ENCODE results near the gene THADA.

THADA gene

DNA sequence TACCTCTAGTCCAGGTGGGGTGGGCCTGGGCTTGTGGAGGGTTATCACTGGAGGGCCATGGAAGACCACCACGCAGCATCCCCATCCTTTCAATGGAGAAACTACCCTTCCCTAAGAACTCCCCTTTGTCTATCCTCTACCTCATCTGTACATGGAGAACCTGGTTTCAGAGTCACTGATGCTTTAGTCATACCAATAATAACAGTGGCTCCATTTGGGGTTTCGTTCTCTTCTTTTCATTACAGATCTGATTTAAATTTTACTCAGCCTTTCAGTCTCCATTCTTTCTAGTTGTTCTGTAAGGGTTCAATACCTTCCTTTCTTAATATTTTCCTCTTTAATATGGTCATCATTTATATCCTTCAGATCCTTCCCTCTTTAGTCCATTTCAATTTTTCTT lies 314.8 kb downstream of the THADA start:
- no peak for DNase-seq (ENCODE audit: low read depth)

DNA sequence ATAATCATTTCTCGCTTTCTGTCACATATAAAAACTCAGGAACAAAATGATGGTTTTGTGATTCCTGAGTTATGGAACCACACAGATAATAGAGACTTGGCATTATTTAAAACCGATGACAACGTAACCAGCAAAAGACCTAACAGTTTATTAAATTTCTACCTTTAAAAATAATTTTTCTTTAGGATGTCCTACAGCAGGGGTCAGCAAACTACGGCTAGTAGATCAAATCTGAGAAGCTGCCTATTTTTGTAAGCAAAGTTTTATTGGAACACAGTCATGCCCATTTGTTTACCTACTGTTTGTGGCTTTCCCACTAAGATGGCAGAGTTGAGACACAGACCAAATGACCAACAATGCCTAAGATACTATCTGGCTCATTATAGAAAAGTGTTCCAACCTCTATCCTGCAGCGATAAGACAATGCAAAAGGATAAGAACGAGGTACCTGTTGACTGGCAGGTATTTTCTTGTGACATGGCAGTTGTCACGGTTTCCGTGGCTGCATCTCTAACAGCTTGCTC lies 316.5 kb downstream of the THADA start:
- H3K4me3 ChIP-seq (ENCODE audit: control insufficient read depth, low read depth, low read length) = no peak overlapping the region
- TF ChIP-seq, protein P1, sequence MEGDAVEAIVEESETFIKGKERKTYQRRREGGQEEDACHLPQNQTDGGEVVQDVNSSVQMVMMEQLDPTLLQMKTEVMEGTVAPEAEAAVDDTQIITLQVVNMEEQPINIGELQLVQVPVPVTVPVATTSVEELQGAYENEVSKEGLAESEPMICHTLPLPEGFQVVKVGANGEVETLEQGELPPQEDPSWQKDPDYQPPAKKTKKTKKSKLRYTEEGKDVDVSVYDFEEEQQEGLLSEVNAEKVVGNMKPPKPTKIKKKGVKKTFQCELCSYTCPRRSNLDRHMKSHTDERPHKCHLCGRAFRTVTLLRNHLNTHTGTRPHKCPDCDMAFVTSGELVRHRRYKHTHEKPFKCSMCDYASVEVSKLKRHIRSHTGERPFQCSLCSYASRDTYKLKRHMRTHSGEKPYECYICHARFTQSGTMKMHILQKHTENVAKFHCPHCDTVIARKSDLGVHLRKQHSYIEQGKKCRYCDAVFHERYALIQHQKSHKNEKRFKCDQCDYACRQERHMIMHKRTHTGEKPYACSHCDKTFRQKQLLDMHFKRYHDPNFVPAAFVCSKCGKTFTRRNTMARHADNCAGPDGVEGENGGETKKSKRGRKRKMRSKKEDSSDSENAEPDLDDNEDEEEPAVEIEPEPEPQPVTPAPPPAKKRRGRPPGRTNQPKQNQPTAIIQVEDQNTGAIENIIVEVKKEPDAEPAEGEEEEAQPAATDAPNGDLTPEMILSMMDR (conservative IDR thresholded peaks at IDR 0.05; ENCODE audit: control insufficient read depth, insufficient read depth, low read depth, low read length) = no peak
- no peak for DNase-seq (ENCODE audit: low read depth)

More for the DNA sequence above, 314.8 kb downstream of the THADA start:
- H3K4me3 ChIP-seq (ENCODE audit: control insufficient read depth, low read depth, low read length) = no peak overlapping the region
- TF ChIP-seq, protein P1 (conservative IDR thresholded peaks at IDR 0.05; ENCODE audit: control insufficient read depth, insufficient read depth, low read depth, low read length) = no peak

DNA sequence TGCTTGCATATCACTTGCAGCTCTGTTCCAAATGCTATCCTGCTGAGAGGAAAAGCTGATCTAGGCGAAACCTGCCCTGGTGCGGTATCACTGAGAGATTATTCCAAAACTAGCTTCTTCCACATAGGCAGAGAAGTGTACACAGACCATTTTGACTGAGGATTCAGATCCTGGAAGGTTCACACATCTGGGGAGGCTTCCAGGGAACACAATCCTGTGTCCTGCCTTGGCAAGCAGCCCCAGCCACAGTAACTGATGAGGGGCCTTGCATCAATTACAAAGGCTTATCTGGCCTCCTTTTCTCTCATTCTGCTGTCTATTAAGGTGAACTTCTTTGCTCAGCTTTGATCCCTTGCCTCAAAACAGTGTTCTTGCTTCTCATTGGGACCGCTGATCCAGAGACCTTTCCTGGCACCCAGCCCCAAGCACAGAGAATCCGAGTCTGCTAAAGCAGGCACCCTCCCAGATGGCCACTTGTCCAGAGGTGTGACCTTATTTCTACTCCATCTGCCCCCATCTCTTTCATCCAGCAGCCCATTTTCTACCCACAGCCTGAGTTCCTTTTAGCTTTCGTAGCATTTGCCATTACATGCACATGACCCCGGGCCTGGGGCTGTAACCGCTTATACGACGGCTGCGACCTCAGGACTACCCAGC lies 317.1 kb downstream of the THADA start:
- DNase-seq (ENCODE audit: low read depth) = no peak
- TF ChIP-seq, protein P1 (conservative IDR thresholded peaks at IDR 0.05; ENCODE audit: control insufficient read depth, insufficient read depth, low read depth, low read length) = no peak
- no peak overlapping the region for H3K4me3 ChIP-seq (ENCODE audit: control insufficient read depth, low read depth, low read length)

DNA sequence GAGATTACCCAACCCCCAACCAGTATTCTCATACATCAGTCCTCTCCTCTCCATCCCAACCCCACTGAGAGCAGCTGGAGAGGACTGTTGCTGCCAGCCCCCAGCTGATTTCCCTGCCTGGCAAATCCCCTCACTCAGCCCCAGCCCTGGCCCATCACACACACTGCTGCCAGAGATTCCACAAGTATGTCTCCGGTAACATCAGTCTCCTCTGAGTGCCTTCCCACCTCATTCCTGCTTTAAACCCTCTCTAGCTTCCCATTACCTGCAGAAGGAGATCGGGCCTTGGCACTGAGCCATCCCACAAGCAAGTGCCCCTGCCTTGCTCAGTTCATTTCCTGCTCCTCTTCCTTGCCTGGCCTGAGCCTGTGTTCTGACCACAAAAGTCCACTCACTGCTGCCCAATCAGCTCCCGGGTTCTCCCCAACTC lies 318.9 kb downstream of the THADA start:
- no peak overlapping the region for H3K4me3 ChIP-seq (ENCODE audit: control insufficient read depth, low read depth, low read length)
- TF ChIP-seq, protein P1 (conservative IDR thresholded peaks at IDR 0.05; ENCODE audit: control insufficient read depth, insufficient read depth, low read depth, low read length) = no peak
- peak; percentile 45 for DNase-seq (ENCODE audit: low read depth)

DNA sequence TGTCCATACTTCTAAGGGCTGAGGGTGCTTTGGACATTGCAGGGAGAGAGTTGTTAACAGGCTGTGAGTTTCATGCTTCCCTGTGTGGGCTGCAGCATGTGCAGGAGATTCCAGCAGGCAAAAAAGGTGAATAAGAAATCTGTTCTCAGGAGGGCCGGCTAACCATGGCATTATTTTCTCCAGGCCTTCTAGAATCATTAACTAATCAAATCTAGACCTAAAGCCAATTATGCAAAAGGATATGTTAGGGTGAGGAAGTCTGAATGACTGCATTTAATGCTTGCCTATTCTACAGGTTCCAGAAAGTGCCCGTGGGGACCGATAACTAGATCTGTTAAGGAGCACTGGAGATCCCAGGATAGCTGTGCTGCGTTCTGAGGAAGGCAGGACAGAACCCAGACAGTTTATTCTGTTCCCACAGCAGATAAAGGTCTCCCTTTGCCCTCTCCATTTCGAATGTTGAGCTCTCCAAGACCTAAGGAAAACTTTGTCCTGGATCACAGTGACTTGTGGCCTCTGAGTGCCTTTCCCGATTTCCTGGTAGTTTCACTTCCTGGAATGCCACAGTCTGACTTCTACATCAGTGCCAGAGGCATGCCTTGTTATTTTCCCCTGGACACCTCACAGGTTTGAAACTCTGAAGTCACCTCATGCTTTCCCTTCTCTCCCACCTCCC lies 319.4 kb downstream of the THADA start:
- no peak overlapping the region for H3K4me3 ChIP-seq (ENCODE audit: control insufficient read depth, low read depth, low read length)
- DNase-seq (ENCODE audit: low read depth) = no peak
- TF ChIP-seq, protein P1 (conservative IDR thresholded peaks at IDR 0.05; ENCODE audit: control insufficient read depth, insufficient read depth, low read depth, low read length) = no peak

DNA sequence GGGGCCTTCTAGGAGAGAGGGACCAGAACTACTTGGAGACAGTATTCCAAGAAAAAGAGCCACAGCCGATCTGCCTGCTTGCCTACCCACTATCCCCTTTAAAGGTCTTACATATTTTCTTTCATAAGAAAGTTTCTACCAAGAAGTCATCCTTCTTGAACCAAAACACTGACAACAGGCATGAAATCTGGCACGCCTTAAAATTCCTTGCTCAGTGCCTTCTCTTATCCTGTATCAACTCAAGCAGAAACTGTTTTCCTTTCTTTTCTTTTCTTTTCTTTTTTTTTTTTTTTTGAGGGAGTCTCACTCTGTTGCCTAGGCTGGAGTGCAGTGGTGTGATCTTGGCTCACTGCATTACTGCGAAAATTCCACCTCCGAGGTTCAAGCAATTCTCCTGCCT lies 321.1 kb downstream of the THADA start:
- H3K4me3 ChIP-seq (ENCODE audit: control insufficient read depth, low read depth, low read length) = no peak overlapping the region
- no peak for DNase-seq (ENCODE audit: low read depth)
- TF ChIP-seq, protein P1 (conservative IDR thresholded peaks at IDR 0.05; ENCODE audit: control insufficient read depth, insufficient read depth, low read depth, low read length) = no peak

All from fibroblast of mammary gland (primary cell).